ENCODE data around the gene SMYD3.

DNA sequence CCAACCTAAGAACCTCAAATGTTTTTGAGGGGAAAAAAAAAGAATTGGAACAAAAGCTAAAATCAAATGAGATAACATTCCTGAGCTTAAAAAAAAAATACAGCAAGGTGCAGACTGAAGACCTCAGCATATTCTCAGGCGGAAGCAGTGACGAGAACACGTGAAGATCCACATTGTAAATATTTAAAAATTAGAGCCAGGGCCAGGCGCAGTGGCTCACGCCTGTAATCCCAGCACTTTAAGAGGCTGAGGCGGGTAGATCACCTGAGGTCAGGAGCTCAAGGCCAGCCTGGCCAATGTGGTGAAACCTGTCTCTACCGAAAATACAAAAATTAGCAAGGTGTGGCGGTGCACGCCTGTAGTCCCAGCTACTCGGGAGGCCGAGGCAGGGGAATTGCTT, 43.3 kb upstream of the SMYD3 start:
- no peak for TF ChIP-seq ZNF616 (CRISPR knock-in tag; IDR thresholded peaks at IDR 0.05; ENCODE audit: low read depth)
- TF ChIP-seq ZNF570 (CRISPR knock-in tag; IDR thresholded peaks at IDR 0.05; ENCODE audit: borderline replicate concordance) = no peak
- TF ChIP-seq, protein P1, sequence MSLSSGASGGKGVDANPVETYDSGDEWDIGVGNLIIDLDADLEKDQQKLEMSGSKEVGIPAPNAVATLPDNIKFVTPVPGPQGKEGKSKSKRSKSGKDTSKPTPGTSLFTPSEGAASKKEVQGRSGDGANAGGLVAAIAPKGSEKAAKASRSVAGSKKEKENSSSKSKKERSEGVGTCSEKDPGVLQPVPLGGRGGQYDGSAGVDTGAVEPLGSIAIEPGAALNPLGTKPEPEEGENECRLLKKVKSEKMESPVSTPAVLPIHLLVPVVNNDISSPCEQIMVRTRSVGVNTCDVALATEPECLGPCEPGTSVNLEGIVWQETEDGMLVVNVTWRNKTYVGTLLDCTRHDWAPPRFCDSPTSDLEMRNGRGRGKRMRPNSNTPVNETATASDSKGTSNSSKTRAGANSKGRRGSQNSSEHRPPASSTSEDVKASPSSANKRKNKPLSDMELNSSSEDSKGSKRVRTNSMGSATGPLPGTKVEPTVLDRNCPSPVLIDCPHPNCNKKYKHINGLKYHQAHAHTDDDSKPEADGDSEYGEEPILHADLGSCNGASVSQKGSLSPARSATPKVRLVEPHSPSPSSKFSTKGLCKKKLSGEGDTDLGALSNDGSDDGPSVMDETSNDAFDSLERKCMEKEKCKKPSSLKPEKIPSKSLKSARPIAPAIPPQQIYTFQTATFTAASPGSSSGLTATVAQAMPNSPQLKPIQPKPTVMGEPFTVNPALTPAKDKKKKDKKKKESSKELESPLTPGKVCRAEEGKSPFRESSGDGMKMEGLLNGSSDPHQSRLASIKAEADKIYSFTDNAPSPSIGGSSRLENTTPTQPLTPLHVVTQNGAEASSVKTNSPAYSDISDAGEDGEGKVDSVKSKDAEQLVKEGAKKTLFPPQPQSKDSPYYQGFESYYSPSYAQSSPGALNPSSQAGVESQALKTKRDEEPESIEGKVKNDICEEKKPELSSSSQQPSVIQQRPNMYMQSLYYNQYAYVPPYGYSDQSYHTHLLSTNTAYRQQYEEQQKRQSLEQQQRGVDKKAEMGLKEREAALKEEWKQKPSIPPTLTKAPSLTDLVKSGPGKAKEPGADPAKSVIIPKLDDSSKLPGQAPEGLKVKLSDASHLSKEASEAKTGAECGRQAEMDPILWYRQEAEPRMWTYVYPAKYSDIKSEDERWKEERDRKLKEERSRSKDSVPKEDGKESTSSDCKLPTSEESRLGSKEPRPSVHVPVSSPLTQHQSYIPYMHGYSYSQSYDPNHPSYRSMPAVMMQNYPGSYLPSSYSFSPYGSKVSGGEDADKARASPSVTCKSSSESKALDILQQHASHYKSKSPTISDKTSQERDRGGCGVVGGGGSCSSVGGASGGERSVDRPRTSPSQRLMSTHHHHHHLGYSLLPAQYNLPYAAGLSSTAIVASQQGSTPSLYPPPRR (CRISPR knock-in tag; IDR thresholded peaks at IDR 0.05; ENCODE audit: borderline replicate concordance) = no peak
- no peak for TF ChIP-seq ELK4 (CRISPR knock-in tag; IDR thresholded peaks at IDR 0.05; ENCODE audit: borderline replicate concordance)
- no peak for TF ChIP-seq ZNF12 (CRISPR knock-in tag; IDR thresholded peaks at IDR 0.05)
- TF ChIP-seq KLF13 (CRISPR knock-in tag; IDR thresholded peaks at IDR 0.05) = no peak
- no peak for TF ChIP-seq CC2D1A (CRISPR knock-in tag; IDR thresholded peaks at IDR 0.05)
- TF ChIP-seq REST (IDR thresholded peaks at IDR 0.05; ENCODE audit: borderline replicate concordance in 1 of 2, low read depth in 1 of 2, low read length in 2 of 2) = no peak
- no peak for TF ChIP-seq EZH2 (conservative IDR thresholded peaks at IDR 0.05; ENCODE audit: low read depth, low read length)
- TF ChIP-seq, protein P2, sequence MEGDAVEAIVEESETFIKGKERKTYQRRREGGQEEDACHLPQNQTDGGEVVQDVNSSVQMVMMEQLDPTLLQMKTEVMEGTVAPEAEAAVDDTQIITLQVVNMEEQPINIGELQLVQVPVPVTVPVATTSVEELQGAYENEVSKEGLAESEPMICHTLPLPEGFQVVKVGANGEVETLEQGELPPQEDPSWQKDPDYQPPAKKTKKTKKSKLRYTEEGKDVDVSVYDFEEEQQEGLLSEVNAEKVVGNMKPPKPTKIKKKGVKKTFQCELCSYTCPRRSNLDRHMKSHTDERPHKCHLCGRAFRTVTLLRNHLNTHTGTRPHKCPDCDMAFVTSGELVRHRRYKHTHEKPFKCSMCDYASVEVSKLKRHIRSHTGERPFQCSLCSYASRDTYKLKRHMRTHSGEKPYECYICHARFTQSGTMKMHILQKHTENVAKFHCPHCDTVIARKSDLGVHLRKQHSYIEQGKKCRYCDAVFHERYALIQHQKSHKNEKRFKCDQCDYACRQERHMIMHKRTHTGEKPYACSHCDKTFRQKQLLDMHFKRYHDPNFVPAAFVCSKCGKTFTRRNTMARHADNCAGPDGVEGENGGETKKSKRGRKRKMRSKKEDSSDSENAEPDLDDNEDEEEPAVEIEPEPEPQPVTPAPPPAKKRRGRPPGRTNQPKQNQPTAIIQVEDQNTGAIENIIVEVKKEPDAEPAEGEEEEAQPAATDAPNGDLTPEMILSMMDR (CRISPR knock-in tag; IDR thresholded peaks at IDR 0.05) = no peak
- no peak for TF ChIP-seq AHR (CRISPR knock-in tag; IDR thresholded peaks at IDR 0.05)
- TF ChIP-seq SUZ12 (IDR thresholded peaks at IDR 0.05; ENCODE audit: low read depth, low read length) = no peak
- TF ChIP-seq NFRKB (IDR thresholded peaks at IDR 0.05) = no peak
- TF ChIP-seq ZNF740 (CRISPR knock-in tag; IDR thresholded peaks at IDR 0.05) = no peak
